ENCODE results near the gene PAX5.

DNA sequence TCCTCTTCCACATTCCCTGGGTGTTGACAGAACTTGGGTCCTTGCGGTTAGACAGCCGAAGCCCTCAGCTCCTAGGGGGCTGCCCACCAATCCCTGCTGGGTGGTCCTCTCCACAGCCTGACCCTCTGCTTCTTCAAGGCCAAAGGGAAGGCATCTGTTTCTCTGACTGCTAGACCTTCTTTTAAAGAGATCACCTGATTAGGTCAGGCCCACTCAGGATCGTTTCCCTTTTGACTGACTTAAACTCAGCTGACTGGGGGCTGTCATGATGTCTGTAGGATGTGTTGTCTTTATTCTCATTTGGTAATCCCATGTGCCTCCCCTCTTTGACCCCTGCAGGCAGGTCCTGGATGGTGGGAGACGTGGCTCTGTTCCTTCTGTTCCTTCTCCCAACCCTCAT is 207.5 kb downstream of the PAX5 start:
- TF ChIP-seq, protein P1, sequence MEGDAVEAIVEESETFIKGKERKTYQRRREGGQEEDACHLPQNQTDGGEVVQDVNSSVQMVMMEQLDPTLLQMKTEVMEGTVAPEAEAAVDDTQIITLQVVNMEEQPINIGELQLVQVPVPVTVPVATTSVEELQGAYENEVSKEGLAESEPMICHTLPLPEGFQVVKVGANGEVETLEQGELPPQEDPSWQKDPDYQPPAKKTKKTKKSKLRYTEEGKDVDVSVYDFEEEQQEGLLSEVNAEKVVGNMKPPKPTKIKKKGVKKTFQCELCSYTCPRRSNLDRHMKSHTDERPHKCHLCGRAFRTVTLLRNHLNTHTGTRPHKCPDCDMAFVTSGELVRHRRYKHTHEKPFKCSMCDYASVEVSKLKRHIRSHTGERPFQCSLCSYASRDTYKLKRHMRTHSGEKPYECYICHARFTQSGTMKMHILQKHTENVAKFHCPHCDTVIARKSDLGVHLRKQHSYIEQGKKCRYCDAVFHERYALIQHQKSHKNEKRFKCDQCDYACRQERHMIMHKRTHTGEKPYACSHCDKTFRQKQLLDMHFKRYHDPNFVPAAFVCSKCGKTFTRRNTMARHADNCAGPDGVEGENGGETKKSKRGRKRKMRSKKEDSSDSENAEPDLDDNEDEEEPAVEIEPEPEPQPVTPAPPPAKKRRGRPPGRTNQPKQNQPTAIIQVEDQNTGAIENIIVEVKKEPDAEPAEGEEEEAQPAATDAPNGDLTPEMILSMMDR (IDR thresholded peaks at IDR 0.05): no peak
- no peak for TF ChIP-seq POLR2A (IDR thresholded peaks at IDR 0.05)

Measured in uterus (tissue), 2 donors.